Right lobe of liver (tissue), 6 donors: ENCODE measurements around the gene SEC24B. TPM values are rescaled to one million over a fixed set of nuclear protein-coding genes. Genes with fewer than 3 reads are reported as not detected.
"Not testable (repeated sequence)": the region's sequence is repeated elsewhere in the genome, so short reads cannot be mapped to it uniquely, and the experiment has no call there.

ENCODE experiments used
- ATAC-seq, 4 donors: fragments of 200-7000 bp; cut with Tn5 transposase; one replicate each; pipeline ENCODE4 v1.9.1; 2020; ENCODE audit warnings: mild to moderate bottlenecking in 4 of 4, moderate library complexity in 4 of 4
- DNase-seq, 3 donors: peaks; one replicate each; pipeline ENCODE4 v3.0.0-alpha.2; 2020
- H3K27ac ChIP-seq, 3 donors: fragments of 200-600 bp; one replicate each; pipeline ENCODE4 v1.8.0; 2022
- H3K27me3 ChIP-seq, 2 donors: fragments of 200-600 bp; one replicate each; pipeline ENCODE4 v1.8.0; 2022
- H3K36me3 ChIP-seq, 4 donors: fragments of 200-600 bp; sonication (generic) in 1 of 4; one replicate each; pipeline versions ENCODE4 v1.5.1 to v1.8.0; 2017 to 2022; ENCODE audit warnings: control low read depth in 1 of 4
- H3K4me1 ChIP-seq, 4 donors: fragments of 200-600 bp; sonication (generic) in 1 of 4; one replicate each; pipeline versions ENCODE4 v1.5.1 to v1.8.0; 2017 to 2022; ENCODE audit warnings: control low read depth in 1 of 4
- H3K4me3 ChIP-seq, 3 donors: fragments of 200-600 bp; one replicate each; pipeline ENCODE4 v1.8.0; 2022
- H3K9me3 ChIP-seq, 4 donors: fragments of 200-600 bp; sonication (generic) in 1 of 4; one replicate each; pipeline versions ENCODE4 v1.5.1 to v1.8.0; 2017 to 2022; ENCODE audit warnings: control low read depth in 1 of 4
- CTCF ChIP-seq, 4 donors: fragments of 200-600 bp in 3 of 4; fragments of 450-650 bp in 1 of 4; IDR thresholded peaks; one replicate each; pipeline versions ENCODE4 v1.5.1 to v1.8.0; 2016 to 2022; ENCODE audit warnings: antibody characterized with exemption in 4 of 4, mild to moderate bottlenecking in 2 of 4
- POLR2A ChIP-seq: fragments of 450-650 bp; IDR thresholded peaks from one replicate; pipeline ENCODE4 v1.6.1; 2017; ENCODE audit warnings: antibody characterized with exemption, mild to moderate bottlenecking
- WGBS: methylation state at CpG from one replicate; pipeline ENCODE4 v1.1.6; 2018; ENCODE audit warnings: low coverage, low lambda C conversion rate; ENCODE audit not compliant: insufficient coverage; ENCODE audit errors: missing lambda C conversion rate; 5-methylcytosine and 5-hydroxymethylcytosine counted together
- intact Hi-C, 2 donors: fragments of 100-400 bp; cut with DNase I; formaldehyde crosslinking; loops; one replicate each; pipeline versions ENCODE4 v1.11.2 to v1.14.1; 2022
- total RNA-seq, 6 experiments: library from RNA; depleted of rRNA in 2 of 6; stranded (reverse); fragments of >200 nt in 2 of 6; fragmentation: NEBNext Ultra II Directional in 3 of 6; extraction: Animal tissue kit (Norgen Biotek cat#: 25700) in 3 of 6; gene quantifications; one replicate each; pipeline versions ENCODE4 v1.1.0 to v1.2.4, GENCODE V29; 2016 to 2023
- donor health status: DM: no; HTN: yes; CAD: no.
- donor health status: DM: no; HTN: no; CAD: no.
- donor health status: DM: no; HTN: no; CAD: no.
- donor health status: DM: no; HTN: yes; CAD: no.
- donor health status: DM: no; HTN: yes; CAD: no.

Gene SEC24B
- total RNA-seq, 6 experiments from 2014 or later = 22.1 to 55.0 (median 27.1) TPM

- TF ChIP-seq CTCF (IDR thresholded peaks at IDR 0.05) = no peak
- TF ChIP-seq POLR2A = no peak
- DNase-seq (no peak), ATAC-seq (no peak)
- 100% methylated on average over 1 of the region's 28 CpGs for WGBS
- Histone ChIP-seq H3K9me3 (no peaks in the 10 kb centered on the region), H3K36me3 (no peaks in the 10 kb centered on the region), H3K4me3 (no peak overlapping the region), H3K4me1 (peaks cover 0 to 15% (median 0%) of the 10 kb centered on the region in 4 donors), H3K27me3 (peaks cover 0 to 7% of the 10 kb centered on the region in 2 donors), H3K27ac (no peak overlapping the region)
- intact Hi-C loops = no loop called here
These were observed 123.8 kb downstream of the SEC24B start for GRCh38 chr4:109557433-109557832.

GRCh38 chr4:109558095-109558494 lies 124.5 kb downstream of the SEC24B start:
- H3K27me3 ChIP-seq, H3K9me3 ChIP-seq, H3K4me3 ChIP-seq, H3K36me3 ChIP-seq, DNase-seq, ATAC-seq, H3K27ac ChIP-seq, intact Hi-C loops: not testable (repeated sequence)
- no CpG with 5 or more reads among the region's 6 CpGs for WGBS
- peaks cover 0 to 15% (median 0%) of the 10 kb centered on the region in 4 donors for H3K4me1 ChIP-seq

GRCh38 chr4:109559625-109559982 lies 126.0 kb downstream of the SEC24B start:
- Histone ChIP-seq H3K9me3 (no peaks in the 10 kb centered on the region), H3K4me1 (peaks cover 0 to 15% (median 0%) of the 10 kb centered on the region in 4 donors), H3K27ac (peak overlapping the region in 2 of 3 donors; percentile 37), H3K4me3 (peak overlapping the region; percentile 41 to 62 (median 50)), H3K27me3 (peaks cover 0 to 7% of the 10 kb centered on the region in 2 donors), H3K36me3 (no peaks in the 10 kb centered on the region)
- WGBS = 1% methylated on average over 12 of the region's 27 CpGs
- intact Hi-C loops = no loop called here
- TF ChIP-seq POLR2A = no peak
- TF ChIP-seq CTCF (IDR thresholded peaks at IDR 0.05) = no peak
- peak; percentile 21 to 24 (median 22) for ATAC-seq
- DNase-seq = peak in 1 of 3 donors; percentile 33

GRCh38 chr4:109559983-109560686 lies 126.5 kb downstream of the SEC24B start, which contains the start of gene MCUB:
Gene MCUB, plus strand, starts transcription at chr4:109560246. Its CDS starts 92 bp downstream, at chr4:109560338.
- ATAC-seq (peak; percentile 94 to 97 (median 96)), DNase-seq (peak; percentile 70 to 88 (median 81))
- Histone ChIP-seq H3K27me3 (peaks cover 0 to 7% of the 10 kb centered on the region in 2 donors), H3K9me3 (no peaks in the 10 kb centered on the region), H3K36me3 (no peaks in the 10 kb centered on the region), H3K4me3 (peak within 1 kb of the TSS; percentile 41 to 62 (median 50)), H3K4me1 (peaks cover 0 to 15% (median 0%) of the 10 kb centered on the region in 4 donors), H3K27ac (peak within 1 kb of the TSS in 2 of 3 donors; percentile 37 to 48)
- WGBS = 3% methylated on average over 5 of the region's 73 CpGs
- intact Hi-C loops = no loop called here
- no peak for TF ChIP-seq CTCF (IDR thresholded peaks at IDR 0.05)
- TF ChIP-seq POLR2A = peak; percentile 34
